HepG2 (cell line): ENCODE data around the gene F7. TPM values are rescaled to one million over a fixed set of nuclear protein-coding genes. Genes with fewer than 3 reads are reported as not detected.
A peak's percentile ranks its signal among the peaks of the same experiment; 100 is the strongest.

Experiments used
- ATAC-seq: fragments of 200-7000 bp; cut with Tn5 transposase; 3 replicates; pipeline ENCODE4 v1.9.1; 2020; ENCODE audit warnings: mild to moderate bottlenecking, moderate library complexity
- BruUV-seq: library from RNA; stranded (reverse); fragments of 400-500 nt; replicated peaks from 2 replicates; lab custom pipeline; 2021; lab: Mats Ljungman, UMichigan
- CTCF ChIA-PET: fragments of 300-600 bp; formaldehyde crosslinking; extraction: SDS; loops from one replicate; lab custom pipeline; 2021; ENCODE audit warnings: low total read pairs, inconsistent platforms, low intra/inter-chr PET ratio; lab: Yijun Ruan, JAX
- POLR2A ChIA-PET: fragments of 350-600 bp; sonication (Branson Sonifier 250); formaldehyde crosslinking; loops from one replicate; lab custom pipeline; 2020; ENCODE audit warnings: antibody characterized with exemption, inconsistent platforms; lab: Yijun Ruan, JAX
- DNase-seq: peaks from one replicate; pipeline ENCODE4 v3.0.0-alpha.2; 2015; ENCODE audit warnings: low spot score
- FAIRE-seq: peaks from 3 replicates; lab custom pipeline; 2011; peaks lifted over from hg19 to GRCh38; lab: Jason Lieb, UNC
- H2AFZ ChIP-seq: one replicate; pipeline ENCODE4 v1.6.1; 2011; ENCODE audit warnings: low read length, inconsistent platforms
- H3K27ac ChIP-seq: fragments of 300-600 bp; 3 replicates; pipeline ENCODE4 v1.8.0; 2011; ENCODE audit warnings: mixed run types, mild to moderate bottlenecking, mixed read lengths, low read length, inconsistent platforms; ENCODE audit not compliant: insufficient read depth; ENCODE audit errors: extremely low read length
- H3K27me3 ChIP-seq, 2 experiments: fragments of 200-600 bp in 1 of 2; 2 replicates in 1 of 2; 3 replicates in 1 of 2; pipeline versions ENCODE4 v1.6.0 to v1.8.0; 2011; ENCODE audit warnings: low read length in 2 of 2, mild to moderate bottlenecking in 2 of 2, moderate library complexity in 2 of 2, inconsistent platforms in 1 of 2; ENCODE audit not compliant: insufficient read depth in 2 of 2, control insufficient read depth in 1 of 2
- H3K36me3 ChIP-seq, 2 experiments: fragments of 200-600 bp in 1 of 2; replicated peaks in 1 of 2; 2 replicates in 1 of 2; 3 replicates in 1 of 2; pipeline versions ENCODE4 v1.5.1 to v1.8.0; 2011; ENCODE audit warnings: low read length in 2 of 2, inconsistent platforms in 1 of 2; ENCODE audit not compliant: insufficient read depth in 2 of 2, control insufficient read depth in 1 of 2
- H3K4me1 ChIP-seq: 2 replicates; pipeline ENCODE4 v1.5.1; 2012; ENCODE audit warnings: low read length, inconsistent platforms; ENCODE audit not compliant: insufficient read depth
- H3K4me2 ChIP-seq: 2 replicates; pipeline ENCODE4 v1.6.0; 2011; ENCODE audit warnings: low read depth, low read length, inconsistent platforms
- H3K4me3 ChIP-seq, 3 experiments: fragments of 200-600 bp in 1 of 3; sonication (generic), shearing (Covaris generic) in 1 of 3; replicated peaks in 1 of 3; 2 replicates each; pipeline ENCODE4 v1.5.1; 2011 to 2016; ENCODE audit warnings: low read length in 3 of 3, inconsistent platforms in 2 of 3, low read depth in 2 of 3, mild to moderate bottlenecking in 2 of 3, control low read depth in 1 of 3, mixed read lengths in 1 of 3; ENCODE audit not compliant: insufficient read depth in 1 of 3
- H3K79me2 ChIP-seq: one replicate; pipeline ENCODE4 v1.6.1; 2011; ENCODE audit warnings: low read length, inconsistent platforms; ENCODE audit not compliant: insufficient read depth
- H3K9ac ChIP-seq: 2 replicates; pipeline ENCODE4 v1.6.0; 2011; ENCODE audit warnings: mild to moderate bottlenecking, low read depth, low read length, inconsistent platforms; ENCODE audit not compliant: insufficient read depth
- H3K9me3 ChIP-seq: 2 replicates; pipeline ENCODE4 v1.5.1; 2012; ENCODE audit warnings: mild to moderate bottlenecking, low read length
- H4K20me1 ChIP-seq: 2 replicates; pipeline ENCODE4 v1.6.0; 2011; ENCODE audit warnings: inconsistent platforms, mild to moderate bottlenecking, low read length, moderate library complexity; ENCODE audit not compliant: insufficient read depth
- HNRNPL ChIP-seq: fragments of 200-400 bp; formaldehyde crosslinking; IDR thresholded peaks from 2 replicates; pipeline ENCODE4 v1.6.1; 2017; ENCODE audit warnings: mild to moderate bottlenecking, low read depth, low read length
- KDM2A ChIP-seq: sonication (generic); formaldehyde crosslinking; IDR thresholded peaks from 2 replicates; pipeline ENCODE4 v1.4.0; 2020; ENCODE audit warnings: low read depth, missing genetic modification reagents, borderline replicate concordance
- NRL ChIP-seq: sonication (generic); formaldehyde crosslinking; IDR thresholded peaks from 2 replicates; pipeline ENCODE4 v1.5.0; 2020; ENCODE audit warnings: missing genetic modification reagents, mild to moderate bottlenecking, moderate library complexity, borderline replicate concordance
- PAF1 ChIP-seq: IDR thresholded peaks from 2 replicates; pipeline ENCODE4 v1.6.1; 2016; ENCODE audit warnings: missing genetic modification reagents, missing compliant biosample characterization
- STAT6 ChIP-seq: sonication (generic); formaldehyde crosslinking; IDR thresholded peaks from 2 replicates; pipeline ENCODE4 v1.4.0; 2020; ENCODE audit warnings: missing genetic modification reagents, mild to moderate bottlenecking, borderline replicate concordance
- ZNF547 ChIP-seq: sonication (generic); formaldehyde crosslinking; IDR thresholded peaks from 2 replicates; pipeline ENCODE4 v1.5.1; 2020; ENCODE audit warnings: mild to moderate bottlenecking, missing genetic modification reagents
- WGBS: methylation state at CpG from one replicate; pipeline ENCODE4 v1.1.6; 2017; ENCODE audit warnings: low lambda C conversion rate; 5-methylcytosine and 5-hydroxymethylcytosine counted together
- in situ Hi-C: cut with HindIII; loops from 2 replicates; pipeline ENCODE4 v1.10.0; 2017; ENCODE audit warnings: low pct_unique_long_range_greater_than_20kb; ENCODE audit not compliant: extremely low pct_ligation_motif_present
- intact Hi-C: fragments of 100-400 bp; cut with micrococcal nuclease; formaldehyde crosslinking; loops from one replicate; pipeline ENCODE4 v1.10.0; 2022; ENCODE audit not compliant: unreplicated experiment
- polyA plus RNA-seq, 8 experiments: library from polyadenylated mRNA; depleted of rRNA in 3 of 8; stranded (reverse) in 7 of 8; unstranded in 1 of 8; fragments of >200 nt; fragmentation: Illumina TruSeq in 4 of 8; extraction: Trizol in 4 of 8; gene quantifications; 2 replicates each; pipeline versions ENCODE4 v1.2.1 to v1.2.3, GENCODE V29; 2011 to 2016; ENCODE audit warnings: low read depth in 4 of 8, missing spikeins in 1 of 8, mixed read lengths in 1 of 8; ENCODE audit not compliant: insufficient read depth in 1 of 8
- total RNA-seq, 5 experiments: library from RNA; depleted of rRNA; stranded (reverse); fragments of >200 nt; fragmentation: Illumina TruSeq; extraction: Trizol; gene quantifications; 2 replicates each; pipeline ENCODE4 v1.2.3, GENCODE V29; 2016; ENCODE audit warnings: low read depth in 1 of 5
- TF ChIP-seq, protein P1 (sequence below): sonication (generic); formaldehyde crosslinking; IDR thresholded peaks from 2 replicates; pipeline ENCODE4 v1.4.0; 2020; ENCODE audit warnings: mild to moderate bottlenecking, low read depth, missing genetic modification reagents
- TF ChIP-seq, protein P2 (sequence below), 2 experiments: fragments of 450-650 bp in 1 of 2; sonication (generic) in 1 of 2; formaldehyde crosslinking in 1 of 2; IDR thresholded peaks; 2 replicates each; pipeline versions ENCODE4 v1.6.1 to v1.8.0; 2016 to 2022; ENCODE audit warnings: antibody characterized with exemption in 1 of 2, mild to moderate bottlenecking in 1 of 2, missing genetic modification reagents in 1 of 2

The F7 gene
- total and polyA plus RNA-seq, 2 of the 13 experiments (the other 11 are each of a cell fraction or from before 2014, with no cell fraction given), result 12.6 to 26.5 TPM

DNA sequence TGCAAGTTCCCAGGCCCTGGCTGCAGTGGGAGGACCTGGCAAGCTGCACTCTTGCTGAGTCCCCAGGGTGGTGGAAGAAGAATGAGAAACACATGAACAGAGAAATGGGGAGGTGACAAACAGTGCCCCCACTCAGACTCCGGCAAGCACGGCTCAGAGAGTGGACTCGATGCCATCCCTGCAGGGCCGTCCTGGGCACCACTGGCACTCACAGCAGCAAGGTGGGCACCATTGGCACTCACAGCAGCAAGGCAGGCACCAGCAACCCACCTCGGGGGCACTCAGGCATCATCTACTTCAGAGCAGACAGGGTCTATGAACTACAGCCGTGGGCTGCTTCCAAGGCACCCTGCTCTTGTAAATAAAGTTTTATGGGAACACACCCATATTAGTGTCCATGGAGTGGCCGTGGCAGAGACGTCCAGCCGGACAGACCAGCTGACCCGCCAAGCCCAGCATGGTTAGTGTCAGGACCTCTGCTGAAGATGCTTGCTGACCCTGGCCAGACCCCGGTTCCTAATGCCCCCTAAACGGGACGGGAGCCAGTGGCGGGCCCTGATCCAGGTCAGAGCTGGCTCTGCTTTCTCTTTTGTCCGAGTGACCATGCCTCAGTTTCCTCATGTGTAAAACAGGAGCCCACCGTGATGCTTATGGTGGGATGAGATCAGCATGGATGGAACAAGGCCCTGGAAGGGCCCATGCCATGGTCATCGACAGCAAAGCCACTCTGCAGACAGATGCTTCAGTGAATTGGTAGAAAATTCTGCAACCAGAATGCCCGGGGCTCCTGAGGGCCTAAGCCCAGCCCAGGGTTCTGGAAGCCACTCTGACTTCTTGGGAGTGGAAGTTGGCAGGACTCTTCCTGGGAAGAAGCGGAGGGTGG lies 14.9 kb downstream of the F7 start:
- BruUV-seq, result no TSS peak
- peaks cover 4% of the 10 kb centered on the region; the same call in 1 of the 2 replicates for H4K20me1 ChIP-seq
- no peaks in the 10 kb centered on the region for H3K9me3 ChIP-seq
- H3K4me1 ChIP-seq, result peaks cover 26% of the 10 kb centered on the region
- ATAC-seq, result no peak
- H2AFZ ChIP-seq, result no peak overlapping the region
- no peak overlapping the region for H3K4me2 ChIP-seq
- H3K9ac ChIP-seq, result no peak overlapping the region
- H3K4me3 ChIP-seq, result no peak overlapping the region
- DNase-seq, result no peak
- in situ Hi-C loops, result loop anchor here (5.0 kb wide), 1 partner anchor 83 kb away; no protein-coding TSS in a partner anchor
- FAIRE-seq, result no peak
- H3K79me2 ChIP-seq, result peaks cover 28% of the 10 kb centered on the region
- peaks cover 0 to 2% of the 10 kb centered on the region in 2 experiments; a peak in 2 of 5 replicates for H3K36me3 ChIP-seq
- POLR2A ChIA-PET, result no interaction called here
- H3K27me3 ChIP-seq, result no peaks in the 10 kb centered on the region; a peak in 1 of 5 replicates
- intact Hi-C loops, result loop anchor here (5.0 kb wide), 2 partner anchors 62 to 178 kb away; no protein-coding TSS in a partner anchor
- WGBS, result 91% methylated on average over 13 of the region's 19 CpGs
- CTCF ChIA-PET, result no interaction called here
- no peak overlapping the region for H3K27ac ChIP-seq
- TF ChIP-seq STAT6 (CRISPR knock-in tag), result no peak
- TF ChIP-seq, protein P1, sequence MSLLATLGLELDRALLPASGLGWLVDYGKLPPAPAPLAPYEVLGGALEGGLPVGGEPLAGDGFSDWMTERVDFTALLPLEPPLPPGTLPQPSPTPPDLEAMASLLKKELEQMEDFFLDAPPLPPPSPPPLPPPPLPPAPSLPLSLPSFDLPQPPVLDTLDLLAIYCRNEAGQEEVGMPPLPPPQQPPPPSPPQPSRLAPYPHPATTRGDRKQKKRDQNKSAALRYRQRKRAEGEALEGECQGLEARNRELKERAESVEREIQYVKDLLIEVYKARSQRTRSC, result no peak
- TF ChIP-seq NRL (CRISPR knock-in tag), result 0 out of 2 replicates have a peak, but pooled peaks have one; percentile 27
- 0 out of 2 replicates have a peak, but pooled peaks have one; percentile 27 for TF ChIP-seq HNRNPL
- 0 out of 2 replicates have a peak, but pooled peaks have one; percentile 11 for TF ChIP-seq KDM2A (CRISPR knock-in tag)
- TF ChIP-seq, protein P2, sequence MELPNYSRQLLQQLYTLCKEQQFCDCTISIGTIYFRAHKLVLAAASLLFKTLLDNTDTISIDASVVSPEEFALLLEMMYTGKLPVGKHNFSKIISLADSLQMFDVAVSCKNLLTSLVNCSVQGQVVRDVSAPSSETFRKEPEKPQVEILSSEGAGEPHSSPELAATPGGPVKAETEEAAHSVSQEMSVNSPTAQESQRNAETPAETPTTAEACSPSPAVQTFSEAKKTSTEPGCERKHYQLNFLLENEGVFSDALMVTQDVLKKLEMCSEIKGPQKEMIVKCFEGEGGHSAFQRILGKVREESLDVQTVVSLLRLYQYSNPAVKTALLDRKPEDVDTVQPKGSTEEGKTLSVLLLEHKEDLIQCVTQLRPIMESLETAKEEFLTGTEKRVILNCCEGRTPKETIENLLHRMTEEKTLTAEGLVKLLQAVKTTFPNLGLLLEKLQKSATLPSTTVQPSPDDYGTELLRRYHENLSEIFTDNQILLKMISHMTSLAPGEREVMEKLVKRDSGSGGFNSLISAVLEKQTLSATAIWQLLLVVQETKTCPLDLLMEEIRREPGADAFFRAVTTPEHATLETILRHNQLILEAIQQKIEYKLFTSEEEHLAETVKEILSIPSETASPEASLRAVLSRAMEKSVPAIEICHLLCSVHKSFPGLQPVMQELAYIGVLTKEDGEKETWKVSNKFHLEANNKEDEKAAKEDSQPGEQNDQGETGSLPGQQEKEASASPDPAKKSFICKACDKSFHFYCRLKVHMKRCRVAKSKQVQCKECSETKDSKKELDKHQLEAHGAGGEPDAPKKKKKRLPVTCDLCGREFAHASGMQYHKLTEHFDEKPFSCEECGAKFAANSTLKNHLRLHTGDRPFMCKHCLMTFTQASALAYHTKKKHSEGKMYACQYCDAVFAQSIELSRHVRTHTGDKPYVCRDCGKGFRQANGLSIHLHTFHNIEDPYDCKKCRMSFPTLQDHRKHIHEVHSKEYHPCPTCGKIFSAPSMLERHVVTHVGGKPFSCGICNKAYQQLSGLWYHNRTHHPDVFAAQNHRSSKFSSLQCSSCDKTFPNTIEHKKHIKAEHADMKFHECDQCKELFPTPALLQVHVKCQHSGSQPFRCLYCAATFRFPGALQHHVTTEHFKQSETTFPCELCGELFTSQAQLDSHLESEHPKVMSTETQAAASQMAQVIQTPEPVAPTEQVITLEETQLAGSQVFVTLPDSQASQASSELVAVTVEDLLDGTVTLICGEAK (IDR thresholded peaks at IDR 0.05), result no peak
- TF ChIP-seq, protein P2 (CRISPR knock-in tag; IDR thresholded peaks at IDR 0.05), result peak; percentile 88
- TF ChIP-seq PAF1 (CRISPR knock-in tag), result peak; percentile 2; the same call in 1 of the 2 replicates
- TF ChIP-seq ZNF547, result no peak
